GM23248 (cell line): Measurements from ENCODE around the gene ZNF385A.

Experiments used
- EZH2 ChIP-seq: fragments of 200-600 bp; sonication (generic); IDR thresholded peaks from 2 replicates; pipeline ENCODE4 v1.6.1; 2018; ENCODE audit warnings: antibody characterized with exemption, mild to moderate bottlenecking; ENCODE audit not compliant: insufficient read depth, poor library complexity, severe bottlenecking
- EZH2phosphoT487 ChIP-seq: fragments of 200-600 bp; sonication (generic); IDR thresholded peaks from 2 replicates; pipeline ENCODE4 v1.6.1; 2018; ENCODE audit warnings: antibody characterized with exemption, moderate library complexity, mild to moderate bottlenecking, low read depth; ENCODE audit not compliant: insufficient read depth

GRCh38 chr12:54328595-54329337 lies 55.8 kb downstream of the ZNF385A start:
- TF ChIP-seq EZH2 (no peak), EZH2phosphoT487 (no peak)
